ENCODE results near the gene CNFN.
"Not testable (repeated sequence)": the region's sequence is repeated elsewhere in the genome, so short reads cannot be mapped to it uniquely, and the experiment has no call there.

CNFN gene

DNA sequence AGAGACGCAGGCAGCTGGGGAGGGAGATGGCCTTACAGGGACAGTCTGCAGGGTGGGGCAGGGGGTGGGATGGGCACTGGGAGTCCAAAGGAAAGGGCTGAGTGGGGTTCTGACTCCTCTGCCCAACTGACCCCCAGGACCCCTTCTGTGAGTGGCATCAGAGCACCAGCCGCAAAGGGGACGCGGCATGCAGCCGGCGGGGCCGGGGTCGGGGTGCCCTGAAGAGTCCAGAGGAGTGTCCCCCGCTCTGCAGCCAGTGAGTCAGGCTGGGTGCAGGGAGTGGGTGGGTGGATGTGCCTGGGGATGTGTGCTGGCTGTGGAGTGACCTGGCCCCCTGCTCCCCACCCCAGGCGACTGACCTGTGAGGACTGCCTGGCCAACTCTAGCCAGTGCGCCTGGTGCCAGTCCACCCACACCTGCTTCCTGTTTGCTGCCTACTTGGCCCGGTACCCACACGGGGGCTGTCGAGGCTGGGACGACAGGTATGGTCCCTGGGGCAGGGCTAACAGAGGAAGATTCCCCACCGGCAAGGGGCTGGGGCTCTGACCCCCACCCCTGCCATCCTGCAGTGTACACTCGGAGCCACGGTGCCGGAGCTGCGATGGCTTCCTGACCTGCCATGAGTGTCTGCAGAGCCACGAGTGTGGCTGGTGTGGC lies 38.9 kb downstream of the CNFN start:
- no peak for DNase-seq (ENCODE audit: low read depth)

DNA sequence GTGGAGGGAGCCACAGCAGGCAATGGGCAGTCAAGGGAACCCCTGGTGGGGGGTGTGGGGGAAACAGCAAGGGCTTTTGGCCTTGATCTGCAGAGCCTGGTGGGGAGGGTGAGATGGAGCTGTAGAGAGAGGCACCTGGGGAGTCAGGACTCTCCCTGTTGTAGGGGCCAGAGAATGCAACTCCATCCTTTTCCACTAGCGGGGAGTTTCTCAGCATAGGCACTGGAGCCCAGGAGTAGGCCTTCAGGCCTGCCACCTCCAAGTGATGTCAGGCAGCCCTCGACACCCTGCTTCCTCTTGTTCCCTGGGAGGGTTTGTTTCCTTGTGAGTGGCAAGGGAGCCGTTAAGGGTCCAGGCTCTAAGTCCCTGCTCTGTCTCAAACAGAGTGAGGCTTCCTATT lies 39.7 kb downstream of the CNFN start:
- no peak for DNase-seq (ENCODE audit: low read depth)

DNA sequence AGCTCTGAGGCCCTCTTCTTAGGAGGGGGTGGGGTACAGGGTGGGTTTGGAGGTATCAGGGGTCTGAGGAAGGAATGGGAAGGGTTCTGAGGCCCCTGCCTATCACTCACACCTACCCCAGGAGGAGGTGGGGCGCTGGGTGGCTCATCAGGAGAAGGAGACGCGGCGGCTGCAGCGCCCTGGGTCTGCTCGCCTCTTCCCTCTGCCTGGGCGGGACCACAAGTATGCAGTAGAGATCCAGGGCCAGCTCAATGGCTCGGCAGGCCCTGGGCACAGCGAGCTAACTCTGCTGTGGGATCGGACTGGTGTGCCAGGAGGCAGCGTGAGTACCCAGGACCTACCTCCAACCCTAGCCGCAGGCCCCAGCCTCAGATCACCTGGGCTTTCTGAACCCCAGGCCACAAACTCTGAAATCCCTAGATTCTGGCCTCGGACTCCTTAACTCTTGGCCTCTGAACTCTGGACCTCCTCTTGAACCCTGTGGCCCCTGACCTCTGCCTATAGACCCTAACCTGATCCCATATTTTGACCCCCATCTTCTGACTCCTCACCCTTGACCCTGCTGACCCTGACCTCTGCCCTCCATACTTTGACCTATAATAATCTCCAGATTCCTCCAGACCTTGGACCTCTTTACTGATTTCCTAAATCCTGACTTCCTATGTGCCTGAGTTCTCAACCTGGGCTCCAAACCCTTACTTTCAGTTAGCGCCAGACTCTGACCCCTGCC lies 40.6 kb downstream of the CNFN start:
- DNase-seq (ENCODE audit: low read depth): no peak

DNA sequence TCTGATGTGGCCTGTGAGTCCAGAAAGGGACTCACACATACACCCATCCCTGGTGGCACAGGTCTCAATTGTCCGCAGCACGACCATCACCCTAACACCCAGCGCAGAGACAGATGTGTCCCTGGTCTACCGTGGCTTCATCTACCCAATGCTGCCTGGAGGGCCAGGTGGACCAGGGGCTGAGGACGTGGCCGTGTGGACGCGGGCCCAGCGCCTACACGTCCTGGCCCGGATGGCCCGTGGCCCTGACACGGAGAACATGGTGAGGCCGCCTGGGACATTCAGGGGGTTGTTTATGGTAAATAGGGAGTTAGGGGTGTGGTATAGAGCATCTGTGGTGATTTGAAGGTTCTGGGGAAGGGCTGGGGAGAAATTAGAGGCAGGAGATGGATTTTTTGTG lies 41.9 kb downstream of the CNFN start:
- no peak for DNase-seq (ENCODE audit: low read depth)

DNA sequence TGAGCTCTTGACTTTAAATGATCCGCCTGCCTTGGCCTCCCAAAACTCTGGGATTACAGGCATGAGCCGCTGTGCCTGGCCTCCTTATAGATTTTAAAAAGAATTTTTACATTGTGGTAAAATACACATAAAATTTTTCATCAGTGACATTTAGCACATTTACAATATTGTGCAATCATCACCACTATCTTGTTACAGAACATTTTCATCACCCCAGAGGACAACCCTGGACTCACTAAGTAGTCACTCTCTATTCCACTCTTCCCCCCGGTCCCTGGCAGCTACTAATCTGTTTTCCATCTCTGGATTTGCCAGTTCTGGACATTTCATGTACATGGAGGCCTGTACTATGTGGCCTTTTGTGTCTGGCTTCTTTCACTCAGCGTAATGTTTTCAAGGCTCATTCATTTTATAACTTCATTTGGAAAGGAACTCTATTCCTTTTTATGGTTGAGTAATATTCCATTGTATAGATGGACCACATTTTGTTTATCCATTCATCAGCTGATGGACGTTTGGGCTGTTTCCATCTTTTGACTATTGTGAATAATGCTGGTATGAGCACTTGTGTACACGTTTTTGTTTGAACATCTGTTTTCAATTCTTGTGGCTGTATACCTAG lies 44.8 kb downstream of the CNFN start:
- DNase-seq (ENCODE audit: low read depth): no peak

DNA sequence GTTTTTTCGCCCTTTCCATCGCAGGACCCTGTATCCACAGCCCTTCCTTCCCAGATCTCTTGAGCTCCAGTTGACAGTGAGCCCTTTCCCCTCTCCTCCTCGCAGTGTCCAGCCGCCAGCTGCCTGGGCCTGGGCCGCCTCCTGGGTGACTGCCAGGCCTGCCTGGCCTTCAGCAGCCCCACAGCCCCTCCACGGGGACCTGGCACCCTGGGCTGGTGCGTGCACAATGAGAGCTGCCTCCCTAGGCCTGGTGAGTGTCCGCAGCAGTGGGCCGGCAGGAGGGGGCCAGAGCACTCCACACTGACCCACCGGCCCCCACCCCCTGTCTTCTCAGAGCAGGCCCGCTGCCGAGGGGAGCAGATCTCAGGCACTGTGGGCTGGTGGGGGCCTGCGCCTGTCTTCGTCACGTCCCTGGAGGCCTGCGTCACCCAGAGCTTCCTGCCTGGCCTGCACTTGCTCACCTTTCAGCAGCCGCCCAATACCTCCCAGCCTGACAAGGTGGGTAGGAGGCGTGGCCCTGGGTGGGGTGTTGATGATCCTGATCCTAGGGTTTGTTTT lies 45.7 kb downstream of the CNFN start:
- DNase-seq (ENCODE audit: low read depth): no peak

DNA sequence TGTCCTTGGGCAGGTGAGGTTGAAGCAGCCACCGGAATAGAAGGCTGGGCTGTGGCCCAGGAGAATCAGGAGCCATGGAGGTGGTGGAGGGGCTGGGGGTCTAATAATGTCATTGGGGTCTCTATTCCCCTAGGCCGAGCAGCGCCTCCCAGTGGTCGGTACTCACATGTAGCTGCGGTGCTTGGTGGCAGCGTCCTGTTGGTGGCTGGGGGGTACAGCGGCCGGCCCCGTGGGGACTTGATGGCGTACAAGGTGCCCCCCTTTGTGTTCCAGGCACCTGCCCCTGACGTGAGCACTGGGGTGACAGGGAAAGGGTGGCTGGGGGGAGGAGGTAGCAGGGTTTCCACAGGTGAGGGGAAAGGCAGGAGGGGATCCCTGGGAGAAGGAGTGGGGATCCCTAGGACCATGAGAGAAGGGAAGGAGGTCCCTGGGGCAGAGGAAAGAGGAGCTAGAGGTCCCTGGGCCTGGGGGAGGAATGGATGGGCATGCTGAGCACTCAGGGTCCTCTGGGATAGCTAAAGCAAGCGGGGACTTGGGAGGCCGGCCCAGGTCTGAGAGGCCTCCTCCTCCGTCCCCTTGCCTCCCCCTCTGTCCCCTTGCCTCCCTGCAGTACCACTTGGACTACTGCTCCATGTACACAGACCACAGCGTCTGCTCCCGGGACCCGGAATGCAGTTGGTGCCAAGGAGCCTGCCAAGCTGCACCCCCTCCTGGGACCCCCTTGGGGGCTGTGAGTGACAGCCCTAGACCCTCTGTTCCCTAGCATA lies 46.6 kb downstream of the CNFN start:
- DNase-seq (ENCODE audit: low read depth): no peak

DNA sequence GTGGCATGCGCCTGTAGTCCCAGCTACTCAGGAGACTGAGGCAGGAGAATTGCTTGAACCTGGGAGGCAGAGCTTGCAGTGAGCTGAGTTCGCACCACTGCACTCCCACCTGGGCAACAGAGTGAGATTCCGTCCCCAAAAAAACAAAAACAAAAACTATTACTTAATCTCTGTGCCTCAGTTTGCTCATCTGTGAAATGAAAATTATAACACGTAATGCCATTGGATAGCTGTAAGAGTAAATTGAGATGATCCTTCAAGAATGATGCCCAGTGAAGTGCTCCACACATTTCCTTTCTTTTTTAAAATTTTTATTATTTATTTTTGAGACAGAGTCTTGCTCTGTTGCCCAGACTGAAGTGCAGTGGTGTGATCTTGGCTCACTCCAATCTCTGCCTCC lies 50.2 kb downstream of the CNFN start:
- not testable (repeated sequence) for DNase-seq (ENCODE audit: low read depth)

DNA sequence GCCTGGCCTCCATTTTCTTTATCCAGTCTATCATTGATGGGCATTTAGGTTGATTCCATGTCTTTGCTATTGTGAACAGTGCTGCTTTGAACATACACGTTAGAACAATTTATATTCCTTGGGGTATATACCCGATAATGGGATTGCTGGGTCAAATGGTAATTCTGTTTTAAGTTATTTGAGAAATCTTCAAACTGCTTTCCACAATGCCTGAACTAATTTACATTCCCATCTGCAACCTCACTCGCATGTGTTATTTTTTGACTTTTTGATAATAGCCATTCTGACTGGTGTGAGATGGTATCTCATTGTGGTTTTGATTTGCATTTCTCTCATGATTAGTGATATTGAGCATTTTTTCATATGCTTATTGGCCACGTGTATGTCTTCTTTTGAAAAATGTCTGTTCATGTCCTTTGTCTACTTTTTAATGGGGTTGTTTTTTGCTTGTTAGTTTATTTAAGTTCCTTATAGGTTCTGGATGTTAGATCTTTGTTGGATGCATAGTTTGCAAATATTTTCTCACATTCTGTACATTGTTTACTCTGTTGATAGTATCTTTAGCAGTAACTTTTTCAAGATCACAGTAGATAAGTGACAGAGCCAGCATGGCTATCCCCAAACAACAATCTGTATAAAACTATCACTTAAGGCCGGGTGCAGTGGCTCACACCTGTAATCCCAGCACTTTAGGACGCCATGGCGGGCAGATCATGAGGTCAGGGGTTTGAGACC lies 50.8 kb downstream of the CNFN start:
- DNase-seq (ENCODE audit: low read depth): not testable (repeated sequence)
